Measurements from ENCODE around the gene PTPRG.

GRCh38 chr3:61626484-61626883, 65.1 kb downstream of the PTPRG start:
- TF ChIP-seq CTCF (conservative IDR thresholded peaks at IDR 0.05): no peak
- TF ChIP-seq ZFX (IDR thresholded peaks at IDR 0.05): no peak
